K562 (cell line): ENCODE results near the gene RIPK4. TPM values are rescaled to one million over a fixed set of nuclear protein-coding genes. Genes with fewer than 3 reads are reported as not detected.

Experiments used
- ATAC-seq: fragments of 200-7000 bp; cut with Tn5 transposase; 3 replicates; pipeline ENCODE4 v1.9.1; 2020; ENCODE audit warnings: moderate library complexity
- BruUV-seq: library from RNA; stranded (reverse); fragments of 400-500 nt; replicated peaks from 2 replicates; lab custom pipeline; 2021; lab: Mats Ljungman, UMichigan
- CTCF ChIA-PET: fragments of 300-600 bp; formaldehyde crosslinking; extraction: SDS; loops from one replicate; lab custom pipeline; 2021; ENCODE audit warnings: low intra/inter-chr PET ratio; lab: Yijun Ruan, JAX
- POLR2A ChIA-PET: fragments of 300-600, 350-650 bp; sonication (Branson Sonifier 250); formaldehyde crosslinking; extraction: SDS; loops from one replicate; lab custom pipeline; 2021; ENCODE audit warnings: antibody characterized with exemption, inconsistent platforms; lab: Yijun Ruan, JAX
- DNase-seq, 4 experiments: peaks; one replicate each; pipeline versions ENCODE4 v3.0.0 to v3.0.0-alpha.2; 2011 to 2018; ENCODE audit warnings: low spot score in 3 of 4, mixed read lengths in 3 of 4; ENCODE audit errors: extremely low read depth in 1 of 4
- FAIRE-seq: peaks from 2 replicates; lab custom pipeline; 2011; peaks lifted over from hg19 to GRCh38; lab: Jason Lieb, UNC
- H2AFZ ChIP-seq: 2 replicates; pipeline ENCODE4 v1.6.0; 2011; ENCODE audit warnings: low read depth, low read length, control low read depth, inconsistent platforms
- H3K27ac ChIP-seq: fragments of 200-600 bp; 3 replicates; pipeline ENCODE4 v1.8.0; 2011; ENCODE audit warnings: low read depth, mild to moderate bottlenecking, control low read depth, inconsistent platforms, low read length, moderate library complexity, mixed read lengths; ENCODE audit errors: extremely low read depth
- H3K27me3 ChIP-seq, 2 experiments: fragments of 300-600 bp in 1 of 2; 2 replicates in 1 of 2; 3 replicates in 1 of 2; pipeline versions ENCODE4 v1.6.0 to v1.8.0; 2011; ENCODE audit warnings: inconsistent platforms in 2 of 2, low read length in 2 of 2, mild to moderate bottlenecking in 1 of 2, mixed read lengths in 1 of 2, moderate library complexity in 1 of 2; ENCODE audit not compliant: control insufficient read depth in 2 of 2, insufficient read depth in 2 of 2
- H3K36me3 ChIP-seq: fragments of 300-600 bp; 3 replicates; pipeline ENCODE4 v1.8.0; 2011; ENCODE audit warnings: mild to moderate bottlenecking, low read length, inconsistent platforms; ENCODE audit not compliant: control insufficient read depth, insufficient read depth
- H3K4me1 ChIP-seq, 2 experiments: fragments of 200-600 bp in 1 of 2; replicated peaks in 1 of 2; 2 replicates in 1 of 2; 3 replicates in 1 of 2; pipeline versions ENCODE4 v1.5.1 to v1.8.0; 2011; ENCODE audit warnings: inconsistent platforms in 2 of 2, low read length in 2 of 2, mild to moderate bottlenecking in 1 of 2, mixed read lengths in 1 of 2, moderate library complexity in 1 of 2; ENCODE audit not compliant: control insufficient read depth in 2 of 2, insufficient read depth in 2 of 2
- H3K4me2 ChIP-seq: 2 replicates; pipeline ENCODE4 v1.6.1; 2011; ENCODE audit warnings: low read length, control low read depth, inconsistent platforms, mixed read lengths; ENCODE audit not compliant: insufficient read depth
- H3K4me3 ChIP-seq: fragments of 200-600 bp; sonication (generic), shearing (Covaris generic); 2 replicates; pipeline ENCODE4 v1.5.1; 2016; ENCODE audit warnings: control low read depth, inconsistent platforms
- H3K79me2 ChIP-seq: fragments of 200-600 bp; 3 replicates; pipeline ENCODE4 v1.8.0; 2011; ENCODE audit warnings: low read length, inconsistent platforms; ENCODE audit not compliant: control insufficient read depth, insufficient read depth
- H3K9ac ChIP-seq, 2 experiments: 2 replicates each; pipeline versions ENCODE4 v1.6.0 to v1.6.1; 2011; ENCODE audit warnings: low read depth in 2 of 2, low read length in 2 of 2, control low read depth in 1 of 2, inconsistent platforms in 1 of 2, mild to moderate bottlenecking in 1 of 2, mixed read lengths in 1 of 2; ENCODE audit not compliant: insufficient read depth in 1 of 2
- H3K9me1 ChIP-seq: one replicate; pipeline ENCODE4 v1.6.0; 2011; ENCODE audit warnings: inconsistent platforms, mild to moderate bottlenecking, low read length, moderate library complexity; ENCODE audit not compliant: control insufficient read depth, insufficient read depth
- H3K9me3 ChIP-seq: replicated peaks from 2 replicates; pipeline ENCODE4 v1.5.1; 2011; ENCODE audit warnings: low read depth, low read length, inconsistent platforms; ENCODE audit not compliant: control insufficient read depth, insufficient read depth
- H4K20me1 ChIP-seq: replicated peaks from 2 replicates; pipeline ENCODE4 v1.6.1; 2011; ENCODE audit warnings: low read length, inconsistent platforms, mixed read lengths; ENCODE audit not compliant: control insufficient read depth, insufficient read depth
- CEBPB ChIP-seq: fragments of 450-650 bp; IDR thresholded peaks from 2 replicates; pipeline ENCODE4 v1.6.1; 2016; ENCODE audit warnings: missing genetic modification characterization, missing compliant biosample characterization
- GATA2 ChIP-seq: sonication (generic); formaldehyde crosslinking; IDR thresholded peaks from 2 replicates; pipeline ENCODE4 v1.4.0; 2020; ENCODE audit warnings: mild to moderate bottlenecking, missing genetic modification reagents
- GATAD2A ChIP-seq: fragments of 450-650 bp; IDR thresholded peaks from 2 replicates; pipeline ENCODE4 v1.6.1; 2017
- HDAC2 ChIP-seq: fragments of 450-650 bp; IDR thresholded peaks from 2 replicates; pipeline ENCODE4 v1.6.1; 2016; ENCODE audit warnings: mild to moderate bottlenecking
- JUNB ChIP-seq: fragments of 450-650 bp; formaldehyde crosslinking; conservative IDR thresholded peaks from 2 replicates; pipeline ENCODE4 v1.4.0; 2020; ENCODE audit warnings: mild to moderate bottlenecking
- NFIC ChIP-seq: fragments of 450-650 bp; IDR thresholded peaks from 2 replicates; pipeline ENCODE4 v1.6.1; 2017; ENCODE audit warnings: mild to moderate bottlenecking, inconsistent platforms
- RBFOX2 ChIP-seq: fragments of 200-400 bp; formaldehyde crosslinking; IDR thresholded peaks from 2 replicates; pipeline ENCODE4 v1.6.1; 2017; ENCODE audit warnings: low read depth, mild to moderate bottlenecking, low read length, moderate library complexity
- SRSF1 ChIP-seq: fragments of 200-400 bp; formaldehyde crosslinking; IDR thresholded peaks from 2 replicates; pipeline ENCODE4 v1.6.1; 2017; ENCODE audit warnings: mild to moderate bottlenecking, low read depth, low read length, moderate library complexity
- TCF3 ChIP-seq: sonication (generic); formaldehyde crosslinking; IDR thresholded peaks from 2 replicates; pipeline ENCODE4 v1.4.0; 2020; ENCODE audit warnings: mild to moderate bottlenecking, missing genetic modification reagents
- TCFL5 ChIP-seq: fragments of 250-450 bp; sonication (Bioruptor Pico); conservative IDR thresholded peaks from 2 replicates; pipeline ENCODE4 v1.6.1; 2021; ENCODE audit warnings: mild to moderate bottlenecking, moderate library complexity, matching md5 sums
- ZNF253 ChIP-seq: fragments of 250-450 bp; sonication (Bioruptor Pico); conservative IDR thresholded peaks from 2 replicates; pipeline ENCODE4 v1.6.1; 2021; ENCODE audit warnings: mild to moderate bottlenecking
- ZNF316 ChIP-seq: fragments of 450-650 bp; IDR thresholded peaks from 2 replicates; pipeline ENCODE4 v1.6.1; 2016
- WGBS: fragments of 100-300 bp; shearing (Covaris generic); methylation state at CpG from one replicate; pipeline ENCODE4 v1.1.6; 2016; ENCODE audit warnings: low coverage, mixed read lengths; ENCODE audit not compliant: insufficient coverage; ENCODE audit errors: missing lambda C conversion rate; 5-methylcytosine and 5-hydroxymethylcytosine counted together
- in situ Hi-C: fragments of 300-500 bp; cut with MboI; formaldehyde crosslinking; loops from 4 replicates; pipeline ENCODE4 v1.15.0; 2018; ENCODE audit warnings: inconsistent platforms, mixed read lengths
- intact Hi-C: fragments of 100-400 bp; cut with micrococcal nuclease; formaldehyde crosslinking; loops from 2 replicates; pipeline ENCODE4 v1.14.2; 2022
- polyA plus RNA-seq, 8 experiments: library from polyadenylated mRNA; depleted of rRNA in 4 of 8; stranded (reverse) in 5 of 8; unstranded in 3 of 8; fragments of >200 nt; fragmentation: Nextera tagmentation in 2 of 8; fragmentation: Illumina TruSeq in 1 of 8; extraction: Ambion mirVana in 2 of 8; extraction: Trizol in 1 of 8; gene quantifications; 2 replicates each; pipeline versions ENCODE4 v1.2.1 to v1.2.3, GENCODE V29; 2011 to 2014; ENCODE audit warnings: inconsistent platforms in 1 of 8, missing spikeins in 1 of 8
- total RNA-seq, 7 experiments: library from RNA; depleted of rRNA in 6 of 7; stranded (reverse); fragments of >200 nt in 6 of 7; fragmentation: Illumina TruSeq in 2 of 7; extraction: Trizol in 2 of 7; gene quantifications; 2 replicates each; pipeline versions ENCODE4 v1.2.1 to v1.2.3, GENCODE V29; 2011 to 2021; ENCODE audit warnings: low replicate concordance in 1 of 7
- TF ChIP-seq, protein P1 (sequence below), 2 experiments: fragments of 450-650 bp in 1 of 2; sonication (generic) in 1 of 2; formaldehyde crosslinking; conservative IDR thresholded peaks; 2 replicates each; pipeline versions ENCODE4 v1.4.0 to v1.8.1; 2020 to 2022; ENCODE audit warnings: mild to moderate bottlenecking in 1 of 2, missing genetic modification reagents in 1 of 2
- TF ChIP-seq, protein P2 (sequence below): fragments of 250-450 bp; sonication (Bioruptor Pico); IDR thresholded peaks from 2 replicates; pipeline ENCODE4 v1.5.1; 2021; ENCODE audit warnings: mild to moderate bottlenecking
- TF ChIP-seq, protein P3 (sequence below): sonication (generic); formaldehyde crosslinking; IDR thresholded peaks from 2 replicates; pipeline ENCODE4 v1.8.1; 2023; ENCODE audit warnings: mild to moderate bottlenecking, missing genetic modification reagents, moderate library complexity

Gene RIPK4
- total and polyA plus RNA-seq, 9 of the 15 experiments (the other 6 are each of a cell fraction or from before 2014, with no cell fraction given) = not detected

DNA sequence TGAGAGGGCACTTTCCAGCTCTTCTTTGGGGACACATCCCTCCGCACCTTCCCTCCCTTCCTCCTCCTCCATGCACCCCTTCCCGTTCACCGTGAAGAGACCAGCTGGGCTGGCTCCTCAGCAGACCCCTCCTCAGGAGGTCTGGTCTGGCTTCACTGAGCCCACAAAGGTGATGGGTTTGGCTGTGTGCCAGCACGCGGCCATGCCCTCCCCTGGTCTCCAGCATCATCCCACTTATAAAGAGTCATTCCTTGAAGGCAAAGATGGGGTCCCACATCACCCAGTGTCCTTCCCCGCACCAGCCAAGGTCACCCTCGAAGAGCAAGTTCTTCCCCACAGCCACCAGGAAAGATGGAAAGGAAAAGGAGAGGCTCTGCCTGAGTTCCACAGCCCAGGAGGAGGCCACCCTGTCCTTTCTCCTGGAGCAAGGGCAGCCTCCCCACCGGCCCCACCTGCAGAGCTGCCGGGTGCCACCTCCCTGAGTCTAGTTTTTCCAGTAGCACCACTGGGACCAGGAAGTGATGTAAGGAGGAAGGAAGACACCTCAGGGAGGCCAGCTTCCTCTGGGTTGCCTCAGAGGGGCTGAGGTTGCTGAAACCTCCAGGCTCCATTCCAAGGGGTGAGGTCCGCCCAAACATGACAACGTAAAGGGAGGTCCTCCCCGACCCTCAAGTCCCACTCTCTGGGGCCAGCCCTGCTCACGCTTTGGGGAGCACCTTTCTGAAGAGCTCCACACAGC, 32.7 kb downstream of the RIPK4 start:
- under 1% methylated on average over 13 of the region's 13 CpGs for WGBS
- H3K27ac ChIP-seq = no peak overlapping the region
- in situ Hi-C loops = no loop called here

DNA sequence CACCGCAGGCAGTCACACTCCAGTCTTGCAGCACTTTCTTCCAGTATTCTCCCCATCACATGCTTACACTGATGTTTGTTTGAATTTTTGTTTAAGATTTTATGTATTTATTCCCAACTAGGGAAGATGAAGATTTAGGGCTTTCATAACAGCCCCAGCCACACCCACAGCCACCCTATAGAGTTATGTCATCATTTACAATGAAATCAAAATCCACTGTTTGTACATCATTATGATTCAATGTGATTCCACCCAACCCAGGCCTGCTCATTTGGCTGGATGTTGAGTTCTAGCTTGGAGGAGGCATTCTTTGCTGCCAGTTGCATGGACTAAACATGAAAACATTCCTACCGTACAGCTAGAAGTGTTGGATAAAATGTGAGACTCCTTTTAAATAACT, 35.8 kb downstream of the RIPK4 start:
- FAIRE-seq (no peak), DNase-seq (no peak), ATAC-seq (no peak)
- Histone ChIP-seq H3K36me3 (no peaks in the 10 kb centered on the region), H3K9me1 (peaks cover 4% of the 10 kb centered on the region), H4K20me1 (peaks cover 13% of the 10 kb centered on the region; the same call in 1 of the 2 replicates), H3K4me3 (no peak overlapping the region), H3K27ac (no peak overlapping the region), H3K4me2 (no peak overlapping the region), H3K79me2 (no peaks in the 10 kb centered on the region), H3K27me3 (peaks cover 39 to 64% of the 10 kb centered on the region in 2 experiments), H2AFZ (no peak overlapping the region), H3K9me3 (no peaks in the 10 kb centered on the region), H3K4me1 (peaks cover 0 to 5% of the 10 kb centered on the region in 2 experiments; a peak in 2 of 5 replicates), H3K9ac (no peak overlapping the region)
- whole genome bisulfite sequencing = 0% methylated on average over 2 of the region's 2 CpGs
- POLR2A ChIA-PET = no interaction called here
- no TSS peak for BruUV-seq
- in situ Hi-C loops = no loop called here
- intact Hi-C loops = no loop called here
- CTCF ChIA-PET = no interaction called here
- TF ChIP-seq TCFL5 (CRISPR knock-in tag) (no peak), ZNF316 (no peak), GATAD2A (no peak), JUNB (CRISPR knock-in tag) (no peak), RBFOX2 (no peak), CEBPB (tag) (no peak), HDAC2 (no peak), ZNF253 (CRISPR knock-in tag) (no peak), TCF3 (no peak), GATA2 (CRISPR knock-in tag) (no peak)
- TF ChIP-seq, protein P1, sequence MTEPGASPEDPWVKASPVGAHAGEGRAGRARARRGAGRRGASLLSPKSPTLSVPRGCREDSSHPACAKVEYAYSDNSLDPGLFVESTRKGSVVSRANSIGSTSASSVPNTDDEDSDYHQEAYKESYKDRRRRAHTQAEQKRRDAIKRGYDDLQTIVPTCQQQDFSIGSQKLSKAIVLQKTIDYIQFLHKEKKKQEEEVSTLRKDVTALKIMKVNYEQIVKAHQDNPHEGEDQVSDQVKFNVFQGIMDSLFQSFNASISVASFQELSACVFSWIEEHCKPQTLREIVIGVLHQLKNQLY (CRISPR knock-in tag; conservative IDR thresholded peaks at IDR 0.05) = no peak
- TF ChIP-seq, protein P2, sequence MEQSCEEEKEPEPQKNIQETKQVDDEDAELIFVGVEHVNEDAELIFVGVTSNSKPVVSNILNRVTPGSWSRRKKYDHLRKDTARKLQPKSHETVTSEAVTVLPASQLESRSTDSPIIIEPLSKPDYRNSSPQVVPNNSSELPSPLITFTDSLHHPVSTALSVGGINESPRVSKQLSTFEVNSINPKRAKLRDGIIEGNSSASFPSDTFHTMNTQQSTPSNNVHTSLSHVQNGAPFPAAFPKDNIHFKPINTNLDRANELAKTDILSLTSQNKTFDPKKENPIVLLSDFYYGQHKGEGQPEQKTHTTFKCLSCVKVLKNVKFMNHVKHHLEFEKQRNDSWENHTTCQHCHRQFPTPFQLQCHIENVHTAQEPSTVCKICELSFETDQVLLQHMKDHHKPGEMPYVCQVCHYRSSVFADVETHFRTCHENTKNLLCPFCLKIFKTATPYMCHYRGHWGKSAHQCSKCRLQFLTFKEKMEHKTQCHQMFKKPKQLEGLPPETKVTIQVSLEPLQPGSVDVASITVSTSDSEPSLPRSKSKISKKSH = no peak
- TF ChIP-seq, protein P3, sequence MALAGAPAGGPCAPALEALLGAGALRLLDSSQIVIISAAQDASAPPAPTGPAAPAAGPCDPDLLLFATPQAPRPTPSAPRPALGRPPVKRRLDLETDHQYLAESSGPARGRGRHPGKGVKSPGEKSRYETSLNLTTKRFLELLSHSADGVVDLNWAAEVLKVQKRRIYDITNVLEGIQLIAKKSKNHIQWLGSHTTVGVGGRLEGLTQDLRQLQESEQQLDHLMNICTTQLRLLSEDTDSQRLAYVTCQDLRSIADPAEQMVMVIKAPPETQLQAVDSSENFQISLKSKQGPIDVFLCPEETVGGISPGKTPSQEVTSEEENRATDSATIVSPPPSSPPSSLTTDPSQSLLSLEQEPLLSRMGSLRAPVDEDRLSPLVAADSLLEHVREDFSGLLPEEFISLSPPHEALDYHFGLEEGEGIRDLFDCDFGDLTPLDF (CRISPR knock-in tag) = no peak

More for the DNA sequence above, 32.7 kb downstream of the RIPK4 start:
- ChIA-PET CTCF (no interaction called here), POLR2A (no interaction called here)
- peak; percentile 82 for TF ChIP-seq NFIC
- TF ChIP-seq SRSF1 = no peak
- H3K36me3 ChIP-seq = no peaks in the 10 kb centered on the region
- no peak for FAIRE-seq
- no peak for DNase-seq
- H3K9me3 ChIP-seq = no peaks in the 10 kb centered on the region
- intact Hi-C loops = no loop called here
- no peak overlapping the region for H3K4me2 ChIP-seq
- BruUV-seq = no TSS peak
- H3K4me1 ChIP-seq = no peaks in the 10 kb centered on the region
- peaks cover 12 to 55% of the 10 kb centered on the region in 2 experiments; a peak in 4 of 5 replicates for H3K27me3 ChIP-seq
- H3K9ac ChIP-seq = no peak overlapping the region
- ATAC-seq = no peak
- no peaks in the 10 kb centered on the region for H4K20me1 ChIP-seq
- H2AFZ ChIP-seq = no peak overlapping the region
- no peaks in the 10 kb centered on the region for H3K79me2 ChIP-seq
- no peak overlapping the region for H3K4me3 ChIP-seq
- no peaks in the 10 kb centered on the region for H3K9me1 ChIP-seq
